ENCODE results near the gene C19orf25. TPM values are rescaled to one million over a fixed set of nuclear protein-coding genes. Genes with fewer than 3 reads are reported as not detected.

Gene C19orf25
- total RNA-seq, 1 donor from 2014 or later: 38.8 TPM

DNA sequence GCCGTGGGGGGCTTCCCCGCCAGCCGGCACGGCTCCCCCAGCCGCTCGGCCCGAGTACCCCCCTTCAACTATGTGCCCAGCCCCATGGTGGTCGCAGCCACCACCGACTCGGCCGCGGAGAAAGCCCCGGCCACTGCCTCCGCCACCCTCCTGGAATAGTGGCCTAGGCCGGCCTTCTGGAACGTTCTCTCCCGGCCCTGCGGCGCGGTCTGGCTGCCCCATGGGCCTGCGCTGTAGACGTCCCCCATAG lies 9.0 kb downstream of the C19orf25 start:
- Histone ChIP-seq H3K27me3 (ENCODE audit: control insufficient read depth, insufficient read depth, low read length) (peaks cover 81% of the 10 kb centered on the region), H3K4me3 (ENCODE audit: low read depth, low read length) (no peak overlapping the region), H3K36me3 (ENCODE audit: control insufficient read depth, insufficient read depth, low read length) (no peaks in the 10 kb centered on the region)
- no peak for DNase-seq (ENCODE audit: low read depth)
- TF ChIP-seq, protein P1, sequence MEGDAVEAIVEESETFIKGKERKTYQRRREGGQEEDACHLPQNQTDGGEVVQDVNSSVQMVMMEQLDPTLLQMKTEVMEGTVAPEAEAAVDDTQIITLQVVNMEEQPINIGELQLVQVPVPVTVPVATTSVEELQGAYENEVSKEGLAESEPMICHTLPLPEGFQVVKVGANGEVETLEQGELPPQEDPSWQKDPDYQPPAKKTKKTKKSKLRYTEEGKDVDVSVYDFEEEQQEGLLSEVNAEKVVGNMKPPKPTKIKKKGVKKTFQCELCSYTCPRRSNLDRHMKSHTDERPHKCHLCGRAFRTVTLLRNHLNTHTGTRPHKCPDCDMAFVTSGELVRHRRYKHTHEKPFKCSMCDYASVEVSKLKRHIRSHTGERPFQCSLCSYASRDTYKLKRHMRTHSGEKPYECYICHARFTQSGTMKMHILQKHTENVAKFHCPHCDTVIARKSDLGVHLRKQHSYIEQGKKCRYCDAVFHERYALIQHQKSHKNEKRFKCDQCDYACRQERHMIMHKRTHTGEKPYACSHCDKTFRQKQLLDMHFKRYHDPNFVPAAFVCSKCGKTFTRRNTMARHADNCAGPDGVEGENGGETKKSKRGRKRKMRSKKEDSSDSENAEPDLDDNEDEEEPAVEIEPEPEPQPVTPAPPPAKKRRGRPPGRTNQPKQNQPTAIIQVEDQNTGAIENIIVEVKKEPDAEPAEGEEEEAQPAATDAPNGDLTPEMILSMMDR (IDR thresholded peaks at IDR 0.05; ENCODE audit: insufficient read depth, low read length, poor library complexity, severe bottlenecking): no peak

DNA sequence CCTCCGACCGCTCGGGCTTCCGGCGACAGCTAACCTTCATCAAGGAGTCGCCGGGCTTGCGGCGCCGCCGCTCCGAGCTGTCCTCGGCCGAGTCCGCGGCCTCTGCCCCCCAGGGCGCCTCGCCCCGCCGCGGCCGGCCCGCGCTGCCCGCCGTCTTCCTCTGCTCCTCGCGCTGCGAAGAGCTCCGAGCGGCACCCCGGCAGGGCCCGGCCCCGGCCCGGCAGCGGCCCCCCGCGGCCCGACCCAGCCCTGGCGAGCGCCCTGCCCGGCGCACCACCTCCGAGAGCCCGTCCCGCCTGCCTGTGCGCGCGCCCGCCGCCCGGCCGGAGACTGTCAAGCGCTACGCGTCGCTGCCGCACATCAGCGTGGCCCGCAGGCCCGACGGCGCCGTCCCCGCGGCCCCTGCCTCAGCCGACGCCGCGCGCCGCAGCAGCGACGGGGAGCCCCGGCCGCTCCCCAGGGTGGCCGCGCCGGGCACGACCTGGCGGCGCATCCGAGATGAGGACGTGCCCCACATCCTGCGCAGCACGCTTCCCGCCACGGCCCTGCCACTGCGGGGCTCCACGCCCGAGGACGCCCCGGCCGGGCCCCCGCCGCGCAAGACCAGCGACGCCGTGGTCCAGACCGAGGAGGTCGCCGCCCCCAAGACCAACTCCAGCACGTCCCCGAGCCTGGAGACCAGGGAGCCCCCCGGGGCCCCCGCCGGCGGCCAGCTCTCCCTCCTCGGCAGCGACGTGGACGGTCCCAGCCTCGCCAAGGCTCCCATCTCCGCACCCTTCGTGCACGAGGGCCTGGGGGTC lies 9.6 kb downstream of the C19orf25 start:
- TF ChIP-seq, protein P1 (IDR thresholded peaks at IDR 0.05; ENCODE audit: insufficient read depth, low read length, poor library complexity, severe bottlenecking): no peak
- peaks cover 82% of the 10 kb centered on the region for H3K27me3 ChIP-seq (ENCODE audit: control insufficient read depth, insufficient read depth, low read length)

DNA sequence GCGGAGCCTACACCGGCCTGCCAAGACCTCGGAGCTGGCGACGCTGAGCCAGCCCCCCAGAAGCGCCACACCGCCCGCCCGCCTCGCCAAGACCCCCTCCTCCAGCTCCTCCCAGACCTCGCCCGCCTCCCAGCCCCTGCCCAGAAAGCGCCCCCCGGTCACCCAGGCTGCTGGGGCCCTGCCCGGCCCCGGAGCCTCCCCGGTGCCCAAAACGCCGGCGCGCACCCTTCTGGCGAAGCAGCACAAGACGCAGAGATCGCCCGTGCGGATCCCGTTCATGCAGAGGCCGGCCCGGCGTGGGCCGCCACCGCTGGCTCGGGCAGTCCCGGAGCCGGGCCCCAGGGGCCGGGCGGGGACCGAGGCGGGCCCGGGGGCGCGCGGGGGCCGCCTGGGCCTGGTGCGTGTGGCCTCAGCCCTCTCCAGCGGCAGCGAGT lies 10.2 kb downstream of the C19orf25 start:
- Histone ChIP-seq H3K36me3 (ENCODE audit: control insufficient read depth, insufficient read depth, low read length) (no peaks in the 10 kb centered on the region), H3K27me3 (ENCODE audit: control insufficient read depth, insufficient read depth, low read length) (peaks cover 82% of the 10 kb centered on the region), H3K4me3 (ENCODE audit: low read depth, low read length) (no peak overlapping the region)
- no peak for DNase-seq (ENCODE audit: low read depth)
- TF ChIP-seq, protein P1 (IDR thresholded peaks at IDR 0.05; ENCODE audit: insufficient read depth, low read length, poor library complexity, severe bottlenecking): no peak

More for the DNA sequence above, 9.6 kb downstream of the C19orf25 start:
- Histone ChIP-seq H3K4me3 (ENCODE audit: low read depth, low read length) (no peak overlapping the region), H3K36me3 (ENCODE audit: control insufficient read depth, insufficient read depth, low read length) (no peaks in the 10 kb centered on the region)
- no peak for DNase-seq (ENCODE audit: low read depth)

DNA sequence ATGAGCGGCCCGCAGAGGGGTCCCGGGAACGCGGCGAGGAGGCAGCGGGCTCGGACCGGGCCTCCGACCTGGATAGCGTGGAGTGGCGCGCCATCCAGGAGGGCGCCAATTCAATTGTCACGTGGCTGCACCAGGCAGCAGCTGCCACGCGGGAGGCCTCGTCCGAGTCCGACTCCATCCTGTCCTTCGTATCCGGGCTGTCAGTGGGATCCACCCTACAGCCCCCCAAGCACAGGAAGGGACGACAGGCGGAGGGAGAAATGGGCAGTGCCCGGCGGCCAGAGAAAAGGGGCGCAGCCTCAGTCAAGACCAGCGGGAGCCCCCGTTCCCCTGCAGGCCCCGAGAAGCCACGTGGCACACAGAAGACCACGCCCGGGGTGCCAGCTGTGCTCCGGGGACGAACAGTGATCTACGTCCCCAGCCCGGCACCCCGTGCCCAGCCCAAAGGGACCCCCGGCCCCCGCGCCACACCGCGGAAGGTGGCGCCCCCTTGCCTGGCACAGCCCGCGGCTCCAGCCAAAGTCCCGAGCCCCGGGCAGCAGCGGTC lies 10.7 kb downstream of the C19orf25 start:
- DNase-seq (ENCODE audit: low read depth): no peak
- Histone ChIP-seq H3K27me3 (ENCODE audit: control insufficient read depth, insufficient read depth, low read length) (peaks cover 79% of the 10 kb centered on the region), H3K36me3 (ENCODE audit: control insufficient read depth, insufficient read depth, low read length) (no peaks in the 10 kb centered on the region), H3K4me3 (ENCODE audit: low read depth, low read length) (no peak overlapping the region)
- TF ChIP-seq, protein P1 (IDR thresholded peaks at IDR 0.05; ENCODE audit: insufficient read depth, low read length, poor library complexity, severe bottlenecking): no peak

DNA sequence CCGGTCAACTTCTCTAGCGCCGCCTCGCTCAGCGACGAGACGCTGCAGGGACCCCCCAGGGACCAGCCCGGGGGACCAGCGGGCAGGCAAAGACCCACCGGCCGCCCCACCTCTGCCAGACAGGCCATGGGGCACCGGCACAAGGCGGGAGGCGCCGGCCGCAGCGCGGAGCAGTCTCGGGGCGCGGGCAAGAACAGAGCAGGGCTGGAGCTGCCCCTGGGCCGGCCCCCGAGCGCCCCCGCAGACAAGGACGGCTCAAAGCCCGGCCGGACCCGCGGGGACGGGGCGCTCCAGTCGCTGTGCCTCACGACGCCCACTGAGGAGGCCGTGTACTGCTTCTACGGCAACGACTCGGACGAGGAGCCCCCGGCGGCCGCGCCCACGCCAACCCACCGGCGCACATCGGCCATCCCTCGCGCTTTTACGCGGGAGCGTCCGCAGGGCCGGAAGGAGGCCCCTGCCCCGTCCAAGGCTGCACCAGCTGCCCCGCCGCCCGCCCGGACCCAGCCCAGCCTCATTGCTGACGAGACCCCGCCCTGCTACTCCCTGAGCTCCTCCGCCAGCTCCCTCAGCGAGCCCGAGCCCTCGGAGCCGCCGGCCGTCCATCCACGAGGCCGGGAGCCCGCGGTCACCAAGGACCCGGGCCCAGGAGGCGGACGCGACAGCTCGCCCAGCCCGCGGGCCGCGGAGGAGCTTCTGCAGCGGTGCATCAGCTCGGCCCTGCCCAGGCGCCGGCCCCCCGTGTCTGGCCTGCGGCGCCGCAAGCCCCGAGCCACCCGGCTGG lies 11.3 kb downstream of the C19orf25 start:
- Histone ChIP-seq H3K27me3 (ENCODE audit: control insufficient read depth, insufficient read depth, low read length) (peaks cover 72% of the 10 kb centered on the region), H3K4me3 (ENCODE audit: low read depth, low read length) (no peak overlapping the region), H3K36me3 (ENCODE audit: control insufficient read depth, insufficient read depth, low read length) (no peaks in the 10 kb centered on the region)
- DNase-seq (ENCODE audit: low read depth): no peak
- TF ChIP-seq, protein P1 (IDR thresholded peaks at IDR 0.05; ENCODE audit: insufficient read depth, low read length, poor library complexity, severe bottlenecking): no peak
